ENCODE results near the gene VSX1. TPM values are rescaled to one million over a fixed set of nuclear protein-coding genes. Genes with fewer than 3 reads are reported as not detected.
A peak's percentile ranks its signal among the peaks of the same experiment; 100 is the strongest.

VSX1 gene
- total and polyA plus RNA-seq, 2 experiments from 2014 or later, result not detected

GRCh38 chr20:25084626-25085187 lies 2.8 kb upstream of the VSX1 start:
- no peaks in the 10 kb centered on the region for H4K20me1 ChIP-seq (ENCODE audit: insufficient read depth, poor library complexity, severe bottlenecking)
- no peak overlapping the region for H3K27ac ChIP-seq
- H3K4me3 ChIP-seq, result no peak overlapping the region
- peaks cover 76% of the 10 kb centered on the region for H3K27me3 ChIP-seq
- H3K4me1 ChIP-seq (ENCODE audit: insufficient read depth), result no peaks in the 10 kb centered on the region
- H3K4me2 ChIP-seq, result peak overlapping the region; percentile 66
- TF ChIP-seq EZH2phosphoT487 (IDR thresholded peaks at IDR 0.05; ENCODE audit: low read depth, severe bottlenecking, unreplicated experiment) (no peak), EZH2 (IDR thresholded peaks at IDR 0.05; ENCODE audit: borderline replicate concordance) (peak; percentile 55)
- H2AFZ ChIP-seq, result no peak overlapping the region
- H3K36me3 ChIP-seq (replicated peaks; ENCODE audit: insufficient read depth, low read depth), result no peaks in the 10 kb centered on the region
- no peaks in the 10 kb centered on the region for H3K79me2 ChIP-seq
- no peaks in the 10 kb centered on the region for H3K9me2 ChIP-seq (replicated peaks; ENCODE audit: insufficient read depth)
- DNase-seq (ENCODE audit: low spot score), result no peak
- WGBS (ENCODE audit: low lambda C conversion rate, missing lambda C conversion rate), result 11% methylated on average over 36 of the region's 36 CpGs
- no peaks in the 10 kb centered on the region for H3K9me3 ChIP-seq (ENCODE audit: low read depth)

- Histone ChIP-seq H3K9me3 (ENCODE audit: low read depth) (no peaks in the 10 kb centered on the region), H3K79me2 (no peaks in the 10 kb centered on the region), H3K4me2 (peak overlapping the region; percentile 66), H2AFZ (no peak overlapping the region), H3K4me3 (no peak overlapping the region), H3K27me3 (peaks cover 78% of the 10 kb centered on the region), H3K36me3 (replicated peaks; ENCODE audit: insufficient read depth, low read depth) (no peaks in the 10 kb centered on the region), H3K9me2 (replicated peaks; ENCODE audit: insufficient read depth) (no peaks in the 10 kb centered on the region), H3K27ac (no peak overlapping the region), H3K4me1 (ENCODE audit: insufficient read depth) (no peaks in the 10 kb centered on the region), H4K20me1 (ENCODE audit: insufficient read depth, poor library complexity, severe bottlenecking) (no peaks in the 10 kb centered on the region)
- WGBS (ENCODE audit: low lambda C conversion rate, missing lambda C conversion rate), result 10% methylated on average over 54 of the region's 54 CpGs
- DNase-seq (ENCODE audit: low spot score), result peak; percentile 51
- TF ChIP-seq EZH2 (IDR thresholded peaks at IDR 0.05; ENCODE audit: borderline replicate concordance) (peak; percentile 60), CTCF (IDR thresholded peaks at IDR 0.05; ENCODE audit: poor library complexity) (peak; percentile 44), EZH2phosphoT487 (IDR thresholded peaks at IDR 0.05; ENCODE audit: low read depth, severe bottlenecking, unreplicated experiment) (no peak)
Observed at GRCh38 chr20:25083773-25084625, 2.1 kb upstream of the VSX1 start.

GRCh38 chr20:25083141-25083772 lies 1.3 kb upstream of the VSX1 start:
- Histone ChIP-seq H3K4me3 (no peak overlapping the region), H3K4me1 (ENCODE audit: insufficient read depth) (no peaks in the 10 kb centered on the region), H3K79me2 (no peaks in the 10 kb centered on the region), H3K36me3 (replicated peaks; ENCODE audit: insufficient read depth, low read depth) (no peaks in the 10 kb centered on the region), H3K27ac (no peak overlapping the region), H3K9me3 (ENCODE audit: low read depth) (no peaks in the 10 kb centered on the region), H4K20me1 (ENCODE audit: insufficient read depth, poor library complexity, severe bottlenecking) (no peaks in the 10 kb centered on the region), H3K27me3 (peaks cover 85% of the 10 kb centered on the region), H2AFZ (no peak overlapping the region), H3K4me2 (peak overlapping the region; percentile 66), H3K9me2 (replicated peaks; ENCODE audit: insufficient read depth) (no peaks in the 10 kb centered on the region)
- 9% methylated on average over 44 of the region's 44 CpGs for WGBS (ENCODE audit: low lambda C conversion rate, missing lambda C conversion rate)
- DNase-seq (ENCODE audit: low spot score), result no peak
- no peak for TF ChIP-seq CTCF (IDR thresholded peaks at IDR 0.05; ENCODE audit: poor library complexity)
- peak; percentile 36 for TF ChIP-seq EZH2phosphoT487 (IDR thresholded peaks at IDR 0.05; ENCODE audit: low read depth, severe bottlenecking, unreplicated experiment)
- peak; percentile 95 for TF ChIP-seq EZH2 (IDR thresholded peaks at IDR 0.05; ENCODE audit: borderline replicate concordance)

GRCh38 chr20:25082498-25082873 lies 545 bp upstream of the VSX1 start:
- Histone ChIP-seq H3K4me1 (ENCODE audit: insufficient read depth) (no peaks in the 10 kb centered on the region), H3K4me2 (no peak overlapping the region), H3K9me2 (replicated peaks; ENCODE audit: insufficient read depth) (no peaks in the 10 kb centered on the region), H4K20me1 (ENCODE audit: insufficient read depth, poor library complexity, severe bottlenecking) (no peaks in the 10 kb centered on the region), H3K27me3 (peaks cover 93% of the 10 kb centered on the region), H2AFZ (no peak overlapping the region), H3K4me3 (no peak overlapping the region), H3K79me2 (no peaks in the 10 kb centered on the region), H3K9me3 (ENCODE audit: low read depth) (no peaks in the 10 kb centered on the region), H3K27ac (no peak overlapping the region), H3K36me3 (replicated peaks; ENCODE audit: insufficient read depth, low read depth) (no peaks in the 10 kb centered on the region)
- WGBS (ENCODE audit: low lambda C conversion rate, missing lambda C conversion rate), result 45% methylated on average over 9 of the region's 9 CpGs
- no peak for DNase-seq (ENCODE audit: low spot score)
- TF ChIP-seq EZH2 (IDR thresholded peaks at IDR 0.05; ENCODE audit: borderline replicate concordance), result no peak
- no peak for TF ChIP-seq CTCF (IDR thresholded peaks at IDR 0.05; ENCODE audit: poor library complexity)
- TF ChIP-seq EZH2phosphoT487 (IDR thresholded peaks at IDR 0.05; ENCODE audit: low read depth, severe bottlenecking, unreplicated experiment), result no peak
